ENCODE results near the gene COL24A1. TPM values are rescaled to one million over a fixed set of nuclear protein-coding genes. Genes with fewer than 3 reads are reported as not detected.
"Not testable (repeated sequence)": the region's sequence is repeated elsewhere in the genome, so short reads cannot be mapped to it uniquely, and the experiment has no call there.

Gene COL24A1
- total RNA-seq, 2 donors from 2014 or later = 0.06 to 0.50 TPM

GRCh38 chr1:85943945-85944344, 212.6 kb downstream of the COL24A1 start:
- intact Hi-C loops (cut with DNase I, micrococcal nuclease) = no loop called here

GRCh38 chr1:85943526-85943925, 213.0 kb downstream of the COL24A1 start:
- DNase-seq (no peak), ATAC-seq (no peak)
- intact Hi-C loops (cut with DNase I, micrococcal nuclease) = no loop called here

More at GRCh38 chr1:85943945-85944344, 212.6 kb downstream of the COL24A1 start:
- DNase-seq = no peak
- ATAC-seq = no peak

- ATAC-seq (no peak), DNase-seq (no peak)
- intact Hi-C loops (cut with DNase I, micrococcal nuclease) = no loop called here
Measured at GRCh38 chr1:85940656-85941306, 215.8 kb downstream of the COL24A1 start.

GRCh38 chr1:85938829-85939228, 217.7 kb downstream of the COL24A1 start:
- intact Hi-C loops (cut with DNase I, micrococcal nuclease) = no loop called here
- DNase-seq (no peak), ATAC-seq (no peak)

- DNase-seq = no peak
- ATAC-seq = no peak
- intact Hi-C loops (cut with DNase I, micrococcal nuclease) = no loop called here
Measured at GRCh38 chr1:85936470-85936869, 220.1 kb downstream of the COL24A1 start.

GRCh38 chr1:85936057-85936456, 220.5 kb downstream of the COL24A1 start:
- intact Hi-C loops (cut with DNase I, micrococcal nuclease) = no loop called here
- ATAC-seq (no peak), DNase-seq (no peak)

- intact Hi-C loops (cut with DNase I, micrococcal nuclease) = no loop called here
- DNase-seq = no peak
- ATAC-seq = no peak
Measured at GRCh38 chr1:85935234-85935633, 221.3 kb downstream of the COL24A1 start.

- DNase-seq (no peak), ATAC-seq (no peak)
- intact Hi-C loops (cut with DNase I, micrococcal nuclease) = no loop called here
Measured at GRCh38 chr1:85934516-85934915, 222.1 kb downstream of the COL24A1 start.

GRCh38 chr1:85933961-85934360, 222.6 kb downstream of the COL24A1 start:
- intact Hi-C loops (cut with DNase I, micrococcal nuclease) = no loop called here
- ATAC-seq = no peak
- no peak for DNase-seq

- ATAC-seq (no peak), DNase-seq (no peak)
- intact Hi-C loops (cut with DNase I, micrococcal nuclease) = no loop called here
Measured at GRCh38 chr1:85911742-85912141, 244.8 kb downstream of the COL24A1 start.

GRCh38 chr1:85900921-85901320, 255.7 kb downstream of the COL24A1 start:
- ATAC-seq (no peak), DNase-seq (no peak)
- intact Hi-C loops (cut with DNase I, micrococcal nuclease) = no loop called here

GRCh38 chr1:85898861-85899260, 257.7 kb downstream of the COL24A1 start:
- intact Hi-C loops (cut with DNase I, micrococcal nuclease) = no loop called here
- no peak for ATAC-seq
- no peak for DNase-seq

- peak in 1 of 2 donors; percentile 11 for DNase-seq
- ATAC-seq = no peak
- intact Hi-C loops (cut with DNase I, micrococcal nuclease) = no loop called here
Measured at GRCh38 chr1:85894651-85895050, 261.9 kb downstream of the COL24A1 start.

- intact Hi-C loops (cut with DNase I, micrococcal nuclease) = no loop called here
- ATAC-seq = no peak
- no peak for DNase-seq
Measured at GRCh38 chr1:85892366-85892765, 264.2 kb downstream of the COL24A1 start.

GRCh38 chr1:85889870-85890269, 266.7 kb downstream of the COL24A1 start:
- intact Hi-C loops (cut with DNase I, micrococcal nuclease) = no loop called here
- no peak for ATAC-seq
- no peak for DNase-seq

GRCh38 chr1:85888921-85889320, 267.7 kb downstream of the COL24A1 start:
- DNase-seq = no peak
- ATAC-seq = no peak
- intact Hi-C loops (cut with DNase I, micrococcal nuclease) = no loop called here

- DNase-seq = no peak
- ATAC-seq = peak; percentile 44
- intact Hi-C loops (cut with DNase I, micrococcal nuclease) = no loop called here
Measured at GRCh38 chr1:85884372-85885035, 272.1 kb downstream of the COL24A1 start.

- ATAC-seq = no peak
- no peak for DNase-seq
- intact Hi-C loops (cut with DNase I, micrococcal nuclease) = no loop called here
Measured at GRCh38 chr1:85867189-85867588, 289.4 kb downstream of the COL24A1 start.

- no peak for DNase-seq
- no peak for ATAC-seq
- intact Hi-C loops (cut with DNase I, micrococcal nuclease) = no loop called here
Measured at GRCh38 chr1:85865213-85865612, 291.4 kb downstream of the COL24A1 start.

- intact Hi-C loops (cut with DNase I, micrococcal nuclease) = no loop called here
- DNase-seq (no peak), ATAC-seq (no peak)
Measured at GRCh38 chr1:85864727-85865126, 291.8 kb downstream of the COL24A1 start.

GRCh38 chr1:85863639-85864038, 292.9 kb downstream of the COL24A1 start:
- DNase-seq; intact Hi-C loops (cut with DNase I, micrococcal nuclease); ATAC-seq: not testable (repeated sequence)

Measured in left colon (tissue), 2 donors.